A549 (cell line): Measurements from ENCODE around the gene RXFP1. TPM values are rescaled to one million over a fixed set of nuclear protein-coding genes. Genes with fewer than 3 reads are reported as not detected.

Experiments
- ATAC-seq, 2 experiments: fragments of 200-7000 bp in 1 of 2; fragments of >200 bp in 1 of 2; cut with Nextera tagmentation in 1 of 2; cut with Tn5 transposase in 1 of 2; 3 replicates each; pipeline versions ENCODE4 v1.8.0 to v1.9.1; 2018 to 2020; ENCODE audit warnings: mild to moderate bottlenecking in 1 of 2, moderate library complexity in 1 of 2
- CTCF ChIA-PET: fragments of 300-600 bp; sonication (Branson Sonifier 250); formaldehyde crosslinking; extraction: SDS; loops from one replicate; lab custom pipeline; 2021; ENCODE audit warnings: antibody characterized with exemption, inconsistent platforms; lab: Yijun Ruan, JAX
- POLR2A ChIA-PET: fragments of 350-600 bp; formaldehyde crosslinking; extraction: SDS; loops from one replicate; lab custom pipeline; 2021; ENCODE audit warnings: antibody characterized with exemption, inconsistent platforms; lab: Yijun Ruan, JAX
- DNase-seq, 2 experiments: peaks; one replicate each; pipeline versions ENCODE4 v3.0.0 to v3.0.0-alpha.2; 2011 to 2016; ENCODE audit warnings: low read depth in 1 of 2, low spot score in 1 of 2
- FAIRE-seq: peaks from 2 replicates; lab custom pipeline; 2011; peaks lifted over from hg19 to GRCh38; lab: Jason Lieb, UNC
- H3K27ac ChIP-seq, 2 experiments: fragments of >200 bp; sonication (Bioruptor Twin); formaldehyde crosslinking; 3 replicates each; pipeline ENCODE4 v1.5.1; 2016 to 2017
- H3K4me1 ChIP-seq: fragments of >200 bp; sonication (Bioruptor Twin); formaldehyde crosslinking; 3 replicates; pipeline ENCODE4 v1.6.1; 2016
- H3K4me2 ChIP-seq: fragments of >200 bp; sonication (Bioruptor Twin); formaldehyde crosslinking; 3 replicates; pipeline ENCODE4 v1.6.1; 2016
- H3K4me3 ChIP-seq: fragments of >200 bp; sonication (Bioruptor Twin); formaldehyde crosslinking; 3 replicates; pipeline ENCODE4 v1.5.1; 2016
- H3K9me3 ChIP-seq: fragments of >200 bp; sonication (Bioruptor Twin); formaldehyde crosslinking; 3 replicates; pipeline ENCODE4 v1.6.1; 2016
- ATOH8 ChIP-seq: fragments of 250-450 bp; sonication (Bioruptor Pico); IDR thresholded peaks from 2 replicates; pipeline ENCODE4 v1.5.0; 2020; ENCODE audit warnings: low read depth, mild to moderate bottlenecking, moderate library complexity
- CBX8 ChIP-seq: fragments of 200-600 bp; sonication (generic); IDR thresholded peaks from 2 replicates; pipeline ENCODE4 v1.6.1; 2016
- CEBPB ChIP-seq, 2 experiments: fragments of >200 bp in 1 of 2; sonication (Bioruptor Twin) in 1 of 2; formaldehyde crosslinking in 1 of 2; IDR thresholded peaks; 2 replicates each; pipeline ENCODE4 v1.6.1; 2012 to 2016
- CHD2 ChIP-seq: fragments of 150-350 bp; IDR thresholded peaks from 2 replicates; pipeline ENCODE4 v1.6.1; 2014; ENCODE audit warnings: low read length; ENCODE audit not compliant: partially characterized antibody
- CHD4 ChIP-seq: fragments of 200-600 bp; sonication (generic); IDR thresholded peaks from 2 replicates; pipeline ENCODE4 v1.6.1; 2016; ENCODE audit warnings: antibody characterized with exemption, mild to moderate bottlenecking, borderline replicate concordance
- CTCF ChIP-seq: fragments of >200 bp; sonication (Bioruptor Twin); formaldehyde crosslinking; IDR thresholded peaks from 3 replicates; pipeline ENCODE4 v1.5.1; 2016
- EHF ChIP-seq: fragments of 250-450 bp; sonication (Bioruptor Pico); IDR thresholded peaks from 2 replicates; pipeline ENCODE4 v1.5.0; 2020; ENCODE audit warnings: mild to moderate bottlenecking
- HES2 ChIP-seq: fragments of >200 bp; sonication (Bioruptor Twin); formaldehyde crosslinking; IDR thresholded peaks from 2 replicates; pipeline ENCODE4 v1.6.1; 2016
- JUN ChIP-seq, 2 experiments: fragments of >200 bp; sonication (Bioruptor Twin); formaldehyde crosslinking; IDR thresholded peaks; 2 replicates in 1 of 2; 3 replicates in 1 of 2; pipeline ENCODE4 v1.6.1; 2016 to 2017
- KDM5A ChIP-seq: fragments of 200-600 bp; sonication (generic); IDR thresholded peaks from 2 replicates; pipeline ENCODE4 v1.6.1; 2016; ENCODE audit warnings: antibody characterized with exemption, mild to moderate bottlenecking
- MAFK ChIP-seq: fragments of 450-650 bp; IDR thresholded peaks from 2 replicates; pipeline ENCODE4 v1.6.1; 2014; ENCODE audit not compliant: partially characterized antibody
- MYC ChIP-seq: IDR thresholded peaks from 2 replicates; pipeline ENCODE4 v1.6.1; 2012; ENCODE audit warnings: mild to moderate bottlenecking, inconsistent platforms, low read length, improper control_type of control experiment, borderline replicate concordance
- NR3C1 ChIP-seq: fragments of >200 bp; sonication (Bioruptor Twin); formaldehyde crosslinking; IDR thresholded peaks from 3 replicates; pipeline ENCODE4 v1.6.1; 2017
- PBX3 ChIP-seq: IDR thresholded peaks from 2 replicates; pipeline ENCODE4 v1.6.1; 2012
- RAD21 ChIP-seq, 2 experiments: fragments of >200 bp in 1 of 2; sonication (Bioruptor Twin) in 1 of 2; formaldehyde crosslinking in 1 of 2; IDR thresholded peaks in 1 of 2; conservative IDR thresholded peaks in 1 of 2; 2 replicates in 1 of 2; 3 replicates in 1 of 2; pipeline ENCODE4 v1.6.1; 2012 to 2018; ENCODE audit warnings: inconsistent platforms in 1 of 2
- RARB ChIP-seq: fragments of 250-450 bp; sonication (Bioruptor Pico); IDR thresholded peaks from 2 replicates; pipeline ENCODE4 v1.8.0; 2021; ENCODE audit warnings: mild to moderate bottlenecking, moderate library complexity
- RFX5 ChIP-seq: fragments of 450-650 bp; IDR thresholded peaks from 2 replicates; pipeline ENCODE4 v1.7.1; 2014; ENCODE audit warnings: antibody characterized with exemption, mild to moderate bottlenecking, moderate library complexity
- SMC3 ChIP-seq: fragments of >200 bp; sonication (Bioruptor Twin); formaldehyde crosslinking; IDR thresholded peaks from 3 replicates; pipeline ENCODE4 v1.6.1; 2018; ENCODE audit warnings: inconsistent platforms
- TFCP2L1 ChIP-seq: fragments of 250-450 bp; sonication (Bioruptor Pico); IDR thresholded peaks from 2 replicates; pipeline ENCODE4 v1.5.0; 2021; ENCODE audit warnings: mild to moderate bottlenecking
- TP53 ChIP-seq: fragments of 250-450 bp; sonication (Bioruptor Pico); IDR thresholded peaks from 2 replicates; pipeline ENCODE4 v1.5.0; 2021; ENCODE audit warnings: mild to moderate bottlenecking, moderate library complexity
- ZFP36 ChIP-seq: fragments of 450-650 bp; IDR thresholded peaks from 2 replicates; pipeline ENCODE4 v1.6.1; 2014; ENCODE audit warnings: borderline replicate concordance; ENCODE audit not compliant: partially characterized antibody
- ZSCAN20 ChIP-seq: fragments of 250-450 bp; sonication (Bioruptor Pico); IDR thresholded peaks from 2 replicates; pipeline ENCODE4 v1.8.0; 2022; ENCODE audit warnings: mild to moderate bottlenecking, moderate library complexity
- WGBS: methylation state at CpG from one replicate; pipeline ENCODE4 v1.1.6; 2017; ENCODE audit errors: missing lambda C conversion rate; 5-methylcytosine and 5-hydroxymethylcytosine counted together
- polyA plus RNA-seq, 4 experiments: library from polyadenylated mRNA; depleted of rRNA in 3 of 4; stranded (reverse); fragments of >200 nt; fragmentation: RNase III in 1 of 4; extraction: RNeasy Plus Mini Kit Qiagen cat#74134 plus additional on column Dnase treatment in 1 of 4; gene quantifications; 2 replicates in 3 of 4; 3 replicates in 1 of 4; pipeline ENCODE4 v1.2.3, GENCODE V29; 2011 to 2017

RXFP1 gene
- polyA plus RNA-seq, 2 of the 4 experiments (the other 2 are of a cell fraction) = not detected

GRCh38 chr4:158578476-158578875, 56.8 kb downstream of the RXFP1 start:
- DNase-seq = peak; percentile 4 to 18
- ChIA-PET CTCF (no interaction called here), POLR2A (no interaction called here)
- no peak for FAIRE-seq
- H3K4me1 ChIP-seq = no peaks in the 10 kb centered on the region
- WGBS = 15% methylated on average over 1 of the region's 1 CpG
- peak; percentile 78 to 81; a peak in 5 of 6 replicates for ATAC-seq
- H3K4me3 ChIP-seq = no peak overlapping the region
- H3K27ac ChIP-seq = no peak overlapping the region
- no peak overlapping the region for H3K4me2 ChIP-seq
- TF ChIP-seq CTCF = peak; percentile 37; the same call in 2 of the 3 replicates
- TF ChIP-seq RFX5 = no peak
- TF ChIP-seq RAD21 (conservative IDR thresholded peaks at IDR 0.05 in 1 of 2, IDR thresholded peaks at IDR 0.05 in 1 of 2) = peak; percentile 43 to 49; a peak in 3 of 5 replicates
- TF ChIP-seq SMC3 = peak; percentile 55
- TF ChIP-seq CHD4 = no peak
- TF ChIP-seq JUN (IDR thresholded peaks at IDR 0.05) = no peak
- no peak for TF ChIP-seq RARB
- TF ChIP-seq, all 56 proteins: peak for 3
- no peaks in the 10 kb centered on the region for H3K9me3 ChIP-seq

- no peak overlapping the region for H3K4me2 ChIP-seq
- DNase-seq (no peak), FAIRE-seq (no peak), ATAC-seq (no peak)
- CTCF ChIA-PET = no interaction called here
- no peak overlapping the region for H3K4me3 ChIP-seq
- 33% methylated on average over 1 of the region's 1 CpG for whole genome bisulfite sequencing
- no peaks in the 10 kb centered on the region for H3K4me1 ChIP-seq
- POLR2A ChIA-PET = no interaction called here
- H3K9me3 ChIP-seq = no peaks in the 10 kb centered on the region
- TF ChIP-seq CBX8 (no peak), TP53 (CRISPR knock-in tag) (no peak), MAFK (no peak), PBX3 (no peak), CEBPB (IDR thresholded peaks at IDR 0.05) (no peak), ZSCAN20 (CRISPR knock-in tag) (no peak), ZFP36 (no peak), EHF (CRISPR knock-in tag) (no peak), TFCP2L1 (CRISPR knock-in tag) (no peak), MYC (no peak), HES2 (no peak), NR3C1 (no peak), KDM5A (no peak)
- no peak overlapping the region for H3K27ac ChIP-seq
These were observed 58.4 kb downstream of the RXFP1 start for GRCh38 chr4:158580064-158580463.

- CTCF ChIA-PET = no interaction called here
- no peak for FAIRE-seq
- TF ChIP-seq CHD2 = no peak
- TF ChIP-seq ZFP36 = no peak
- no peak for TF ChIP-seq ATOH8 (CRISPR knock-in tag)
These were observed 59.5 kb downstream of the RXFP1 start for GRCh38 chr4:158581161-158581560.

More at GRCh38 chr4:158581161-158581560, 59.5 kb downstream of the RXFP1 start:
- no peaks in the 10 kb centered on the region for H3K9me3 ChIP-seq
- H3K4me2 ChIP-seq = no peak overlapping the region
- no peak overlapping the region for H3K4me3 ChIP-seq
- H3K4me1 ChIP-seq = no peaks in the 10 kb centered on the region
- no peak overlapping the region for H3K27ac ChIP-seq
- POLR2A ChIA-PET = no interaction called here
- ATAC-seq (no peak), DNase-seq (no peak)
